H54 (cell line): Measurements from ENCODE around the gene SLC20A1.

Experiments used
- DNase-seq: peaks from one replicate; pipeline ENCODE4 v3.0.0; 2011; ENCODE audit warnings: low spot score, mixed read lengths; ENCODE audit not compliant: insufficient read length
- FAIRE-seq: peaks from 3 replicates; lab custom pipeline; 2011; peaks lifted over from hg19 to GRCh38; lab: Jason Lieb, UNC
- POLR2A ChIP-seq: IDR thresholded peaks from 2 replicates; pipeline ENCODE4 v1.6.1; 2011; ENCODE audit warnings: low read depth, mild to moderate bottlenecking, low read length

SLC20A1 gene

DNA sequence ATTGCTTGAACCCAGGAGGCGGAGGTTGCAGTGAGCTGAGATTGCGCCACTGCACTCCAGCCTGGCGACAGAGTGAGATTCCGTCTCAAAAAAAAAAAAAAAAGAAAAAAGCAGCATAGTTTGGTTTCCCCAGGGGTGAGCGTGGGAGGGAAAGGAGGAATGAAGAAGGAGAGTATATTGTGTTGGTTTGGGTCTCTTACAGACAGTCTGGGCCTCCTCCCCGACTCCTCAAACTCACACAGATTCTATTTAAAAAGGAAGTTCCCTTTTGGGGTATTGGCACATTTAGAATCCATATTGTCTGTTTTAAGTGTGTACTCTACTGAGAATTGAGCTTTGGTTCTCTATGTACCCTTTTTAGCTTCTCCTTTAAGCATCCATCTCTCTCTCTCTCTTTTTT lies 27.4 kb upstream of the SLC20A1 start:
- DNase-seq (no peak), FAIRE-seq (no peak)
- TF ChIP-seq POLR2A = no peak

DNA sequence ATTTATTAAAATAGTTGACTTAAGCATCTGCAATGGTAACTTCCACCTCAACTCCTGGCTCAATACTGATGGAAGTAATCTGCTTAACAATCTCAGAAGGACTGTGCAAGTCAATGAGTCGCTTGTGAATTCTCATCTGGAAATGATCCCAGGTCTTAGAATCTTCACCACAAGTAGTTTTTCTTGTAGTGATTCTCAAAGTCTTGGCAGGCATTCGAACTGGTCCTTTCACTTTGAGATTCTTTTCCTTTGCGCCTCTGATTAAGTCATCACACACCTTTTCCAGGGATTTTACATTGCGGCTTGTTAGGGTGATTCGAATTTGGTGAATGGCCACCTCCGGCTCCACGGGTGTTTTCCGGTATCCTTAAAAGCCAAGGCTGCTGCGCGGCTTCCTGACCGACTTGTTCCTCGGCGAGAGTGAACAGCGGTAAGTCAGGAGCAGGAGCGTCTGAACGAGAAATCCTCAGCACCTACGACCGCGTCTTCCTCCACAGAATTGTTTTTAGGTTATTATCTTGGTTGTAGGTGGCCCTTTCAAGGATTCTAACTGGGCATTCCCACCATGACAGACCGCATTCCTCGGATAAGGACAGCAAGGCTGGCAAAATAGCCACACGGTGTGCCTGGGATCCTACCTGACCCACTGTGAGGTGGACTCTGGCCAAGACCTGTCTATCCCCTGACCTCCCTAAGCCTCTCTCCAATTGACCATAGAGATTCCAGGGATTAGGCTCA lies 23.8 kb upstream of the SLC20A1 start:
- DNase-seq (no peak), FAIRE-seq (peak; percentile 36)
- no peak for TF ChIP-seq POLR2A

- no peak for DNase-seq
- no peak for FAIRE-seq
- TF ChIP-seq POLR2A = no peak
These were observed 23.2 kb upstream of the SLC20A1 start for GRCh38 chr2:112622528-112622849.

DNA sequence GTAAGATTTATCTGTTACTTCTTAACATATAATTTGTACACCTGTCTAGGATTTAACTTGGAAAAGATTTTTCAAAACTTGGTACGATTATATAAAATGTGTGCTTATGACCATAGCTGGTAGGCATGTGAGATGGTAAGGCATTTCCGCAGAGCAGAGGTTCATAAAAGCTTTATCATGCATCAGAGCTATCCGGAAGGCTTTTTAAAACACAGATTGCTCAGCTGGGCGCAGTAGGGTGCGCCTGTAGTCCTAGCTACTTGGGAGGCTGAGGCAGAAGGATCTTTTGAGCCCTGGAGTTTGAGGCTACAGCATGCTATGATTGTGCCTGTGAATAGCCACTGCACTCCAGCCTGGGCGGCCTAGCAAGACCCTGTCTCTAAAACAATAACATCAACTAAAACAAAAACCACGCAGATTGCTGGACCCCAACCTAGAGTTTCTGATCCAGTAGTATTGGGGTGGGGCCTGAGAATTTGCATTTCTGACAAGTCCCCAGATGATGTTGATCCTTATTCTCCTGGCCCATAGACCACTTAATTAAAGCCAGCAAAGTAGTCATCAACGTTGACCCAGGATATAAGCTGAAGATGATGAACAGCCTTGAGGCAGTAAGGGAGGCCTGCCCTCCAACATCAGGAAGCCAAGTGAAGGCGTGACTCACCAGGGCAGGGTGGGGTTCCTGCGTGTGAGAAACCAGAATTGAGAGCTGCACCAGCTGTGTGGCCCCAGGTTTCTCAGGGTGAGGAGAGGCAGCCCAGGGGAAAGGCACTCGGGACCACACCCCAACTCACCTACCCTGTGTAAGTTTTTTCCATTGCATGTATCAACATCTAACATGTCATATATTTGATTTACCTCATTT lies 21.6 kb upstream of the SLC20A1 start:
- DNase-seq (no peak), FAIRE-seq (peak; percentile 88)
- no peak for TF ChIP-seq POLR2A

GRCh38 chr2:112625474-112626114 lies 20.1 kb upstream of the SLC20A1 start:
- FAIRE-seq (no peak), DNase-seq (no peak)
- no peak for TF ChIP-seq POLR2A

DNA sequence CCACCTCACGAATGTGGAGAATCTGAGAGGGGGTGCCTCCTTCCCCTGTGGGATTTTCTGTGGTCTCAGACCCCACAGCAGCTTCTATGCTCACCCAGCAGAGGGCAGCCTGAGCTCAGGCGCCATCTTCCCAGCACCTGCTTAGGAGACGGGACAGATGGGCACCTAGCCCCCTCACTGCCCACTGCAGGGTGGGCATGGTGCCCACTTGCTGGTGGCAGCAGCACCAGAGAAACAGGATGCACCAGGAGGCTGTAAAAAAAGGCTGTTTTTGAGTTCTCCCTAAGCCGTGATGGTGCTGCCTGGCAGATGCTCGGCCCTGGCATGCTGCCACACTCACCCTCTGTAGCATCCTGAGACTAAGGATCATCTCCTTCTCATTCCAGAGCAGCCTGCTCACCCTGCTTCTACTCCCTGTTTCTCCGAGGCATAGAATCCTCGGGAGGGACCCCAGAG lies 19.1 kb upstream of the SLC20A1 start:
- DNase-seq (no peak), FAIRE-seq (no peak)
- no peak for TF ChIP-seq POLR2A

GRCh38 chr2:112627060-112628040 lies 18.4 kb upstream of the SLC20A1 start:
- no peak for DNase-seq
- 0 out of 2 replicates have a peak, but pooled peaks have one; percentile 27 for TF ChIP-seq POLR2A
- peak; percentile 73 for FAIRE-seq

- DNase-seq (no peak), FAIRE-seq (no peak)
- TF ChIP-seq POLR2A = no peak
These were observed 16.5 kb upstream of the SLC20A1 start for GRCh38 chr2:112629224-112629623.

DNA sequence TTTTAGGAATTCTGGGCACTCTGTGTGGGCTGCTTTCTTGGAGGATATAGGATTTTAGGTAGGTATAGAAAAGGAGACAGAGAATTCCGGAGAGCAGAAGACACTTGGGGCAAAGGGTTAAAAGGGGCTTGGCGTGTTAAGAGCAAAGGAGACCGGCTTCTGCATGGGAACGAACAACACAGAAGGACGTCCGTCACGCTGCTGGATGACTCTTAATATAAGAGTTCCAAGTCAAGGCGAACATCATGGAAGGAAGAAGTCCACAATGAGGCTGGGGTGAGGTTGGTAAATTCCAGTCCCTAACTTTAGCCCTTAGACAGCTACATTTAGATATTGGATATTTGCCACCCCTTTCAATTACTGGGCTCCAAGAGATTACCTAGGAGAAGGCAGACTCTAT lies 15.9 kb upstream of the SLC20A1 start:
- TF ChIP-seq POLR2A = no peak
- no peak for FAIRE-seq
- no peak for DNase-seq

GRCh38 chr2:112630268-112630667 lies 15.5 kb upstream of the SLC20A1 start:
- no peak for DNase-seq
- TF ChIP-seq POLR2A = no peak
- no peak for FAIRE-seq

- DNase-seq (no peak), FAIRE-seq (no peak)
- TF ChIP-seq POLR2A = no peak
These were observed 12.0 kb upstream of the SLC20A1 start for GRCh38 chr2:112633708-112634107.

GRCh38 chr2:112634153-112634873 lies 11.4 kb upstream of the SLC20A1 start:
- FAIRE-seq = no peak
- TF ChIP-seq POLR2A = no peak
- DNase-seq = no peak

GRCh38 chr2:112634874-112635157 lies 10.9 kb upstream of the SLC20A1 start:
- no peak for TF ChIP-seq POLR2A
- no peak for DNase-seq
- FAIRE-seq = no peak
